Measurements from ENCODE around the gene SLC24A1.

The SLC24A1 gene

DNA sequence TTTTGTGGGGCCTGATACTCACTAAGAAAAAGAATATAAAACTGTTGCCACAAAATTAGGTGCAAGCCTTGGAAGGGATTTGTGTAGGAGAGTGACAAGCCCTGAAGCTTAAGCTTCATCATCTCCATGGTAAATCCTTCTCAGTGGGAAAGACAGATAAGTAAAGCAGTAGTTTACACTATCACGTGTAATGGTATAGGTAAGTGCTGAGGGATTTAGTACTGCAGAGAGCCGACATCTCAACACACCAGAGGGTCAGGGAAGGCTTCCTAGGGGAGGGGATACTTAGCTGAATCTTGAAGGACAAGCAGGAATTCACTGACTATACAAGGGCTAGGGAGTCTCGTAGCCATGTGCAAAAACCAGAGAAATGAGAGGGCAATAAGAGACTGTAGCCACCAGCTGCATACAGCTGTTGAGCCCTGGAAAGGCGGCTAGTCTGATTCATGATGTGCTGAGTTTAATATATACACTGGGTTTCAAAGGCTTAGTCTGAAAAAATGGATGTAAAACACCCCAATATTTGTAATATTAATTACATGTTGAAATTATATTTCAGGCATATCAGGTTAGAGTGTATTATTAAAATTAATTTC lies 11.1 kb downstream of the SLC24A1 start:
- no peak for TF ChIP-seq POLR2A (IDR thresholded peaks at IDR 0.05; ENCODE audit: extremely low read depth, insufficient read length)
- TF ChIP-seq, protein P1, sequence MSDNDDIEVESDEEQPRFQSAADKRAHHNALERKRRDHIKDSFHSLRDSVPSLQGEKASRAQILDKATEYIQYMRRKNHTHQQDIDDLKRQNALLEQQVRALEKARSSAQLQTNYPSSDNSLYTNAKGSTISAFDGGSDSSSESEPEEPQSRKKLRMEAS (IDR thresholded peaks at IDR 0.05; ENCODE audit: low read depth, low read length), result no peak
- TF ChIP-seq, protein P2, sequence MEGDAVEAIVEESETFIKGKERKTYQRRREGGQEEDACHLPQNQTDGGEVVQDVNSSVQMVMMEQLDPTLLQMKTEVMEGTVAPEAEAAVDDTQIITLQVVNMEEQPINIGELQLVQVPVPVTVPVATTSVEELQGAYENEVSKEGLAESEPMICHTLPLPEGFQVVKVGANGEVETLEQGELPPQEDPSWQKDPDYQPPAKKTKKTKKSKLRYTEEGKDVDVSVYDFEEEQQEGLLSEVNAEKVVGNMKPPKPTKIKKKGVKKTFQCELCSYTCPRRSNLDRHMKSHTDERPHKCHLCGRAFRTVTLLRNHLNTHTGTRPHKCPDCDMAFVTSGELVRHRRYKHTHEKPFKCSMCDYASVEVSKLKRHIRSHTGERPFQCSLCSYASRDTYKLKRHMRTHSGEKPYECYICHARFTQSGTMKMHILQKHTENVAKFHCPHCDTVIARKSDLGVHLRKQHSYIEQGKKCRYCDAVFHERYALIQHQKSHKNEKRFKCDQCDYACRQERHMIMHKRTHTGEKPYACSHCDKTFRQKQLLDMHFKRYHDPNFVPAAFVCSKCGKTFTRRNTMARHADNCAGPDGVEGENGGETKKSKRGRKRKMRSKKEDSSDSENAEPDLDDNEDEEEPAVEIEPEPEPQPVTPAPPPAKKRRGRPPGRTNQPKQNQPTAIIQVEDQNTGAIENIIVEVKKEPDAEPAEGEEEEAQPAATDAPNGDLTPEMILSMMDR (IDR thresholded peaks at IDR 0.05; ENCODE audit: low read depth, low read length), result no peak
- no peak for TF ChIP-seq MYC (IDR thresholded peaks at IDR 0.05; ENCODE audit: low read depth, low read length)
- no peak for DNase-seq (ENCODE audit: low read depth)
- H3K4me3 ChIP-seq (ENCODE audit: low read depth, low read length), result no peak overlapping the region

DNA sequence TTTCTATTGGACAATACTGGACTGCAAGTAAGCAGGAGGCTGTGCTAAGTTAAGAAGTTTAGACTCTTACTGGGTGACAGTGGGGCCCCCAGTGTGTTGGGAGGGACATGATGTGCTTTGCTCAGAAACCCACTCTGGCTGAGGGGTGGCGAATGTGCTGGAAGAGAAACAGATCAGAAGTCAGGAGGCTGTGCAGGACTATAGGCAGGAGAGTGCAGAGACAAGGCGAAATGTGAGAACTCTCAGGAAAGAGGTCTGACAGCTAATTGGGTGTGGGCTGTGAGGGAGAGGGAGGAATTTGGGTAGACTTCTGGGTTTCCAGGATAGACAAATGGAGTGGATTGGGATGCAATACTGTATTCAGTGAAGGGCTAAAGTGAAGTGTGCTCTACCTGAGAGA lies 12.0 kb downstream of the SLC24A1 start:
- no peak for DNase-seq (ENCODE audit: low read depth)
- no peak overlapping the region for H3K4me3 ChIP-seq (ENCODE audit: low read depth, low read length)
- TF ChIP-seq POLR2A (IDR thresholded peaks at IDR 0.05; ENCODE audit: extremely low read depth, insufficient read length) (no peak), MYC (IDR thresholded peaks at IDR 0.05; ENCODE audit: low read depth, low read length) (no peak)
- TF ChIP-seq, protein P1 (IDR thresholded peaks at IDR 0.05; ENCODE audit: low read depth, low read length), result no peak
- TF ChIP-seq, protein P2 (IDR thresholded peaks at IDR 0.05; ENCODE audit: low read depth, low read length), result no peak

DNA sequence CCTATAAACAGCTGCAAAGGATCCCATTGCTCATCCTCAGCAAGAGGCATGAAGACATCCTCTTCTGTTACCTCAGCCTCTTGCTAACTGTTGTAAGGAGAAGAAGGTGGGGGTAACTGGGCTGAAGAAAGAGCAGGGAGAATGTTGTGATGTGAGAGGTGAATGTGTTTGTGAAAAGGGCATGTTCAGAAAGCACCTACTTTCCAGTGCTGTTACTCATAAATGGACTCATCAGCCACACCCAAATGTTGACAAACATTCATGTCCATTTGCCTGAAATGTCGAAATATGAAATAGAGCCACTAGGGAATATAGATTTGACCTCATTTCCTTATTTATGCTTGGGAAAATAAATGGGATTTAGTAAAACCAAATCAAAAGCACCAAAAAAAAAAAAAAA lies 12.6 kb downstream of the SLC24A1 start:
- TF ChIP-seq POLR2A (IDR thresholded peaks at IDR 0.05; ENCODE audit: extremely low read depth, insufficient read length), result no peak
- TF ChIP-seq, protein P2 (IDR thresholded peaks at IDR 0.05; ENCODE audit: low read depth, low read length), result no peak
- TF ChIP-seq, protein P1 (IDR thresholded peaks at IDR 0.05; ENCODE audit: low read depth, low read length), result no peak
- no peak for TF ChIP-seq MYC (IDR thresholded peaks at IDR 0.05; ENCODE audit: low read depth, low read length)
- no peak overlapping the region for H3K4me3 ChIP-seq (ENCODE audit: low read depth, low read length)
- DNase-seq (ENCODE audit: low read depth), result no peak

DNA sequence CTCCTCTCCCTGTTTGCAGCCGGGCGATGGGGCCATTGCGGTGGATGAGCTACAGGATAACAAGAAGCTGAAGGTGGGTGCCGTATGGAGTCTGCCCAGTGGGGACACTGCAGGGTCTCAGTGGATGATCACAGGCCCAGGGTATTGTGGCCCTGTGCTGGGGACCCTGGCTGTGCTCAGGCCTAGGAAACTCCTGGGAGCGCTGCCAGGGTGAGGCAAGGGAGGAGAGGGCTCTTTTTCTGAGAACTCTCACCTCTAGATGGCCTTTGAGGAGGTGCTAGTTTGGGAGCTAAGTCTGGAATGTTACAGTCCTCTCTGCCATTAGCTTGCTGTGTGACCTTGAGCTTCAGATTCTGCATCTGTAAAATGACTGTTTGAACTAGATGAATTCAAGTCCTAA lies 16.4 kb downstream of the SLC24A1 start:
- no peak overlapping the region for H3K4me3 ChIP-seq (ENCODE audit: low read depth, low read length)
- TF ChIP-seq, protein P1 (IDR thresholded peaks at IDR 0.05; ENCODE audit: low read depth, low read length), result no peak
- TF ChIP-seq MYC (IDR thresholded peaks at IDR 0.05; ENCODE audit: low read depth, low read length) (no peak), POLR2A (IDR thresholded peaks at IDR 0.05; ENCODE audit: extremely low read depth, insufficient read length) (no peak)
- TF ChIP-seq, protein P2 (IDR thresholded peaks at IDR 0.05; ENCODE audit: low read depth, low read length), result no peak
- no peak for DNase-seq (ENCODE audit: low read depth)

DNA sequence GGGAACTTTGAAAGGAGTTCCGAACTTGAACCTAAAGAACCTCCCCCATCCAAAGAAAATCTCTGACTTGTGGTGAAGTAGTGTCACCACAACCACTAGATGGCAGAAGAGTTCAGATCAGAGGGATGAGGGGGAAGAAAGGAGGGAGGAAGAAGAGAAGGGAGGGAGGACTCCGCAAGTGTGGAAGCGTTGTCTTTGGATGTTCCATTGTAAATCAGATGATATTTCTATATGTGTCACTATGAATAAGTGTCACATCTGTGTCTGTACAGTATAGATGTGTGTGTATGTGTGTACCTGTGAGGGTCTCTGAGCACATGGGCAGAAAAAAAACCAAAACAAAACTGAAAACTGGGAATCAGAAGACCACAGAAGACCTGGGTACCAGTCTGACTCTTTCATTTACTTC lies 16.9 kb downstream of the SLC24A1 start:
- TF ChIP-seq POLR2A (IDR thresholded peaks at IDR 0.05; ENCODE audit: extremely low read depth, insufficient read length), result no peak
- TF ChIP-seq MYC (IDR thresholded peaks at IDR 0.05; ENCODE audit: low read depth, low read length), result no peak; the same call in 1 of the 2 replicates
- TF ChIP-seq, protein P2 (IDR thresholded peaks at IDR 0.05; ENCODE audit: low read depth, low read length), result peak; percentile 77
- TF ChIP-seq, protein P1 (IDR thresholded peaks at IDR 0.05; ENCODE audit: low read depth, low read length), result peak; percentile 26; the same call in 1 of the 2 replicates
- H3K4me3 ChIP-seq (ENCODE audit: low read depth, low read length), result no peak overlapping the region
- peak; percentile 77 for DNase-seq (ENCODE audit: low read depth)

Data from NB4 (cell line).